SKM-1 treated with dmso at 0.1 percent for 144 hours (cell line): ENCODE measurements around the gene ADNP2.
"Not testable (repeated sequence)": the region's sequence is repeated elsewhere in the genome, so short reads cannot be mapped to it uniquely, and the experiment has no call there.

ENCODE experiments used
- DNase-seq: peaks from one replicate; lab custom pipeline; 2025; ENCODE audit not compliant: unreplicated experiment; lab: John Stamatoyannopoulos, UW

Gene ADNP2

DNA sequence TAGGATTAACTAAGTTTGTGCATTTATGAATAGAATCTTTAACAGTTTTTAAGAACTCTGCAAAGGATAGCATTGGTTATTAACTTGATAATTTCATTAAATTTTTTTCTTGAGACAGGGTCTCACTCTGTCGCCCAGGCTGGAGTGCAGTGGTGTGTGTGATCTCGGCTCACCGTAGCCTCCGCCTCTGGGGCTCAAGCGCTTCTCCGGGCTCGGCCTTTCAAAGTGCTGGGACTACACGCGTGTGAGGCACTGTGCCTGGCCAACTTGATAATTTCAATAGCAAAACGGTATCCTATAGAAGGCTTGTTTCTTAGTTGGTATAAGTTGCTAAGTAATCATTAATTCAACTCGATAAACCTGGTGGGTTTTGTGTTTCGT is 38.0 kb downstream of the ADNP2 start:
- DNase-seq, result no peak

DNA sequence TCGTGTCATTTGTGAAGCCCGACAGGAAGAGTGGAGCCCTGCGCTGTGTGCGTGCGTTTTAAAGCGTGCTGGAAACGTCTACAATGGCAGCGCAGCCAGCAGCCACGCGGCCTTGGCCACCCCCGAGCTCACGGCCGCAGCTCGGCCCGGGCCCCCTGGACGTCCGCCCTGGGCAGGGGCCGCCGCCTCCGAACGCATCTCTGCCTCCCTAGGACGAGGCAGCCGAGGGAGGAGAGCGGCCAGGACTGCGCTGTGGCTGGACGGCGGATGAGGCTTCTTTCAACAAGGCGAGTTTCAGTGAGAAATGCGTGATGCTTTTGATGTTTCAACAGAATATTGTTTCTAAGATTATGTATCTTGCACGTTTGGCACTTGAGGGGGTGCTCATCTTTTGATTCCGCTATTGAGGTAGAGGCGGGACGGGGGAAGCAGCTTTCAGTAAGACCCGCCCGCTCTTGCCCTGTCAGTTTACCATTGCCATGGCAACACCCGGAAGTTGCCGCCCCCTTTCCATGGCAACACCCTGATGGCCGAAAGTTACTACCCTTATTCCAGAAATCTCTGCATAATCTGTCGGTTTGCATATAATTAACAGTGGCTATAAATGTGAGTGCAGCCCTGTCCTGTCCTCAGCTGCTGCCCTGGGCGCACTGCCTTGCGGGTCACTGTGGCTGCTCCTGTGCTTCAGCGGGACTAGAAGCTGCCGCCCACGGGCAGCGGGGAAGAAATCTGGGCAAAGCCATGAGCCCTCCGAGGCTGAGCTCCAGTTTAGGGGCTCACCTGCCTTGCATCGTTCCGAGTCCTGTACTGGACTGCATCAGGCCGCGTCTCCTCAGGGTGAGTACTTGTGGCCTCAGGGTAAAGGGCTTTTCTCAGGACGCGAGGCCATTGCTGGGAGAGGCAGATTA is 38.6 kb downstream of the ADNP2 start:
- DNase-seq, result peak; percentile 43

DNA sequence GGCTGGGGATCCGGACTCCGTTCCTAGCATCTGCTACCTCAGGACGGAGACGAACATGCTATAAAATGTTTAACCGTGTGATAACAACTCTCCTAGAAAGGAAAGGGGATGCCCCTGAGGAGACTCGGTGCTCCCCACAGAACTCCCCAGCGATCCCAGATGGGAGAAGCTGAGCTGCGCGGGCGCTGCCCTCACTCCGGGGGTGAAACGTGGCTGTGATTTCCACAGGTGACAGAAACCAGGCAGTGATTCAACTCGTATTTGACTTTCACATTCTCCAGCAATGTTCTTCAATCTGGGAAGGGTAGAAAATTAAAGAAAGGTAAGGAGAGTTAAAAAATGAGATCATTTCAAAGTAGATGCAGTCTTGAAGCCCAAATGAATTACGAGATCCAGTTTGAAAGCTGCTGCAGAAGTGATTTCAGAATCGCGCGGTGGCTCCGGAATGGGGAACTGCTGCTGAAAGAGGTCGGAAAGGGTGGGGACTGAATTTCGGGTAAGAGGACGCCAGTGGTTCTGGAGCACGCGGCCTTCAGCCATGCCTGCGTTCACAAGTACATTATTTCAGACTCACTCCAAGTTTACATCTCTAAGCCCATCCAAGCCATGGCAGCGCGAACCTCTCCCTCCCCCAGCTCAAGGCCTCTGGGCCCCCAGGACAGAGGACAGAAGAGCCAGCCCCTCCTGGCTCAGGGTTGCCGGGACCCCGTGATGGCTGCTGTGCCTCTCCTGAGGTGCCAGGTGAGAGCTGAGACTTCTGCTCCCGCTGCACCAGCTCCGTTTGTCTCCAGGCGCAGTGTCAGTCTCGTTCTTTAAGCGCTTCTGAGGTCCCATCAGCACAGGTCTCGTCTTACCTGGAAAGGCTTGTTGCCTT is 39.5 kb downstream of the ADNP2 start:
- DNase-seq, result peak; percentile 53

DNA sequence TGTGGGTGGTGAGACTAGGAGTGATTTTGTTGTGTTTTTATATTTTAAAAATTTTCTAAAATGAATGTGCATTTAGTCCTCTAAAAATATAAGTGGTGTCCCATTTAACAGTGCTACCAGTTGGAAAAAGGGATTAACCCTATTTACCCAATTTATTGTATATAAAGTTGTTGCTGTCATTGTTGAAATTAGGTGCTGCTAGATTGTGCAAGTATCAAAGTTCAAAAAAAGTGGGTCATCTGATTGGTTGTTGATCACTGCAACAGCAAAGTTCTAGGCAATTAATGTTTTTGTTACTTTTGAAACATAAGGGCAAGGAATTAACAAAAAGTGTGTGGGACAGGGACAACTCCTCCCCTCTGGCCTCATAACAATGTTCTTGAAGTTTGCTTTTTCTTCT is 40.6 kb downstream of the ADNP2 start:
- DNase-seq, result no peak

DNA sequence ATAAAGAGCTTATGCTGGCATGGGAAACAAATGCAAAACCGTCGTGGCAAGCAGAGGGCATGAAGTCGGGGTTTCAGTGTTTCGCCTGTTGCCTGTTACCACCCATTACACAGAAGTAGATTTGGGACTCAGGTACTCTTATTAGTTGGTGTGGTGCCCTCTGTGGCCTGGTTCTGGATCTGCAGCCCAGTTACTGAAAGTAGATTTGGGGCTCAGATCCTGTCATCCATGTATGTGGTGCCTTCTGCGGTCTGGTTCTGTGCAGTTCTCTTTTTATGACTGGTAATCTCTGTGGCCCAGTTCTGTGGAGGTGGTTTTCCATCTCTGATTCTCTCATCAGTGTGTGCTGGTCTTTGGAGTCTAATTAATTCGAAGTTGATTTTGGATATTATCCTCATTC is 45.2 kb downstream of the ADNP2 start:
- DNase-seq, result peak; percentile 21

DNA sequence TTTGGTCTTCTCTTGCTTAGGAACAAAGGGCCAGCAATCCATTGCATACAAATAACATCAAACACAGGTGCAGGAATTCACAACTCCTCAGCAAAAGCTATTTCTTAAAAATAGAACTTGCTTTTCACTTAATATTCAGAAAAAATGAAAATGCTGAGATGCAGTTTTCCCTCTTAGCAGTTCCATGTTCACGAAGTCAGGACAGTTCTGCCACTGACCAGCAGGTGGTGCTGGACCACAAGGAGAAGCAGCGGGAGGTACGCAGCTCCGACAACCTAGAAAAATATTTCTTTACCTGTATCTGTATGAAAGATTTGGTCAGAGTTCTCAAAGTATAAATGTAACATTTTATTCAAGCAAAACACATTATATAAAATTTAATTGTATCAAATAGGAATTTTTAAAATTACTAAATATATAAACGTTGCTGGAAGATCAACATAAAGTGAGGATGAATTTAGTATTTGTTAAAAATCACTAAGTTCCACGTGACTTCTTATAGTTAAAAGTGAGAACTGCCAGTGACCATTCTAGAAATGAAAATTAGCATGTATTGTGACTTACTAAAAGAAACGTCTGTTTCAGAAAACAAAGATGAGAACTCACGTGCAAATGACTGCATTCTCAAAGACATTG is 48.8 kb downstream of the ADNP2 start:
- DNase-seq, result peak; percentile 30

DNA sequence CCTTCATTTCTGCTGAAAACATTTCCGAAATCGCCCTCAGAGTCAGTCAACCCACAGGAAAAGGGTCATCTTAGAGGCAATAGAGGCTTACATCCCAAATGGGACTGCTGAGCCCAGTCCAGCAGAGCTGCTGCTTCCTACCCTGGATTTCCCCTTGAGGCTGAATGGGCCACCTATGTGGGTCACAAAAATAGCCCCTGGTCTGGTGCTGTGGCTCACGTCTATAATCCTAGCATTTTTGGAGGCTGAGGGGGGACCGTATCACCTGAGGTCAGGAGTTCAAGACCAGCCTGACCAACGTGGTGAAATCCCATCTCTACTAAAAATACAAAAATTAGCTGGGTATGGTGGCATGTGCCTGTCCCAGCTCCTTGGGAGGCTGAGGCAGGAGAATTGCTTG is 49.3 kb downstream of the ADNP2 start:
- no peak for DNase-seq

DNA sequence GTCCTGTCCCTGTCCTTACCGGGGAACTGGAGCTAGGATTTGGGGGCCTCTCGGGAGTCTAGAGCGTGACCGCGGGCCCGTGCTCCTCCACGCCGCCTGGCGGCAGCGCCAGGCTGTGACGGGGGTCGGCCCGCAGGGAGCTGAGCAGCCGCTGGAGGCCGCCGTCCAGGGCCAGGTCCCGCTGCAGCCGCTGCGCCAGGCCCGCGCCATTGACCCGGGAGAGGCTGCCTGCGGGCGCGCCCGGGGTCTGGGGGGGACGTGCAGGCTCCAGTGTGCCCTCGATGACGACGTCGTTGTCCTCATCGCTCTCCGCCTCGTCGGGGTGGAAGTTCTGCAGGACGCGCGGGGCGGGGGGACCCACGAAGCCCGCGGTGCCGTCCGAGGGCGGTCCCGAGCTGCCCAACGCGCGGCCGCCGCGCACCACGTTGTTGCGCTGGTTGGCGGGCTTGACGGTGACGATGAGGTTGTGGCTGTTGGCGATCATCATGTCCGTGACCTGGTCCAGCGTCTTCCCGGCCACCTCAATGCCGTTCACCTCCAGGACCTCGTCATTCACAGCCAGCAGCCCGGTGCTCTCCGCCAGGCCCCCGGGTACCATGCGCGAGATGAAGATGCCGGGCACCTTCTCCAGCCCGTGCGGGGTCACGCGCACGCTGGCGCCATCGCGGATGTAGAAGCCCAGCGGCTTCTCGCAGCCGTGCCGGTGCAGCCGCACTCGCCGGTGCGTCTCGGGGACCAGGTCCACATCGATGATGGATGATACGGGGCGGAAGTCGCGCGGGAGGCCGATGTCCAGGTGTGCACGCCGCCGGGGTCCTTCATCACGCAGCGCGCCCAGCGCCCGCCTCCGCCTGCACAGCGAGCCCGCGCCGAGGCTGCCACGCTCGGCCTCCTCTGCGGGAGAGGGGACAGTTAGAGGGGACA is 50.9 kb downstream of the ADNP2 start:
- no peak for DNase-seq

DNA sequence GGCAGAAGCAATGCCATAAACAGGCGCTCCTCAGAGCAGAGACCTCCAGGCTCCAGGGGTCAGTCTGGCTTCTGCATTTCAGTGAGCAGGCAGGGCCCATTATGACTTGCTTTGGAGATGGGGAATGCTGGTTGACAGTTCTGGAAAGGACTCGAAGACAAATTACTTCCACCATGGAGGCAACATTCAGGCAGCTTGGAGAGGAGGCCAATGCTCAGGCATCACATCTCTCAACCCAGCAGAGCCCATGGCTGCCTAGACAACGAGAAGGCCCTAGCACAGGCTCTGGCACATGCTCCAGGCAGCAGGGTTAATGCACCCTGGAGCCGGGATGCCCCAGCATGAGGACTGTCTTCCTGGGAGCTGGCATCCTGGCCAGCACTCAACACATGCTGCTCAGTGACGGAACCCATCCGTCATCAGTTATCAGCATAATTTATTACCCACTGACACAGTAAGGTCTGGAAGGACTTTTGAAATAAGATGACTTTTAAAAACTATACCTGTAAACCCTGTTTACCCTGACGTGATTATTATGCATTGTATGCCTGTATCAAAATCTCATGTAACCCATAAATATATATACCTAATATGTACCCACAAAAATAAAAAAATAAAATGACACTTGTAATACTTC is 52.8 kb downstream of the ADNP2 start:
- DNase-seq, result no peak

DNA sequence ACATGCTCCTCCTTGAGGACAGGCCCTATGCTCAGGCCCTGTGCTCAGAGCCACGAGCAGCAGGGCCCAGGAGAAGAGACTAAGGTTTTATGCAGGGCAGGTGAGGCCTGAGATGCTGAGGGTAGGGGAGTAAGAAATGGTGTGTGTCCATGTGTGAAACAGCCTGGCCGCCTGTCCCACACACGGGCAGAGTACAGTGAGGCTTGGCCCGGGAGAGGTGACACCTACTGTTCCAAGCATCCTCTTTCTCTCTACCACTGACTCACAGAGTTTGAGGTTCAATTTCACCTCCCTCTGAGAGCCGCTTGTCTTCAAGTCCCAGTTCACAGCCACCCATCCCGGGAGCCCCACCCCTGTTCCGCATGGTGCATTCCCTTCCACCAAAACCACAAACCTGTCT is 54.1 kb downstream of the ADNP2 start:
- no peak for DNase-seq

DNA sequence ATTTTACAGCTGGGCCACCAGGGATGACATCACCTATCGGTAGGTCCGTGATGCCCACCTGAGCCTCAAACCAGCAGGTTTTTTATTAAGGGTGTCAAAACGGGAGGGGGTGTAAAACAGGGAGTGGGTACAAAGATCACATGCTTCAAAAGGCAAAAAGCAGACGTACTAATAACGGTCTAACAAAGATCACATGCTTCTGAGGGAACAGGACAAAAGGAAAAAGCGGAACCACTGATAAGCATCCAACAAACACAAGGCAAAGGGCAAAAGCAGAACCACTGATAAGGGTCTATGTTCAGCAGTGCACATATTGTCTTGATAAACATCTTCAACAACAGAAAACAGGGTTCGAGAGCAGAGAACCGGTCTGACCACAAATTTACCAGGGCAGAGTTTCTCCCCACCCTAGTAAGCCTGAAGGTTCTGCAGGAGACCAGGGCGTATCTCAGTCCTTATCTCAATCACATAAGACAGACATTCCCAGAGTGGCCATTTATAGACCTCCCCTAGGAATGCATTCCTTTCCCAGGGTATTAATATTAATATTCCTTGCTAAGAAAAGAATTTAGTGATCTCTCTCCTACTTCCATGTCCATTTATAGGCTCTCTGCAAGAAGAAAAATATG is 55.8 kb downstream of the ADNP2 start:
- DNase-seq, result not testable (repeated sequence)

DNA sequence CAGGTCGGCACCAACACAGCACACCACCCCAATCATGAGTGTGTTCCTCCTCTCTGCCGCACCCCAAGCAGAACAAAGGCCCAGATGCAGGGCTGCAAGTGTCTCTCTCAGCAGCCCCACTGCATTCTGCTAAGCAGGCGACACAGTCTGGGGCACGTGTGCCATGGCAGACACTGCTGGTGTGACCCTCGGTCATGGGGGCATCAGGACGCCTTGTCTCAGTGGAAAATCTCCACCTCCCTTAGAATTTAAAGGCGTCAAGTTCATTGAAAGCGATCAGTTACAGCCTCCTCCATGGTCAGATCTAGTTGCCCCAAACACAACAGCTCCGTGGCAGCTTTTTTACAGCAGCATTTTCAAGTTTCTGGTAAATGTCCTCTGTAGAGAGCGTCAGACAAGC is 57.2 kb downstream of the ADNP2 start:
- DNase-seq, result no peak

DNA sequence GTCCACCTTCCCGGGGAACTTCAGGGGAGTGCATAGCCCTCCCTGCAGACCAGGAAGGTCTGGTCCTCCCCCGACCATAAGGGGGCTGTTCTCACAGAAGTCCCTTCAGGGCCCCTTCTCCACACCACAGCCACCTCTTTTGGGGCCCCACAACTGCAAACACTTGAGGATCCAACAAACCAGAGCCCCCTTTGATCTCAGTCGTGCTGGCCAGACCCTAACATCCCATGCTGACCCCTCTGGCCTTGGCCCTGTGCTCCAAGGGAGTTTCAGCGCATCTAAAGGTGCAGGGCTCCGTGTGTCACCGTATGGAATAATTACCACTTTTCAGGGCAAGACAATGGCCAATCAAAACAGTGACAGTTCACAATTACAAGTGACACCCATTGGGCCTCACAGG is 57.7 kb downstream of the ADNP2 start:
- no peak for DNase-seq

DNA sequence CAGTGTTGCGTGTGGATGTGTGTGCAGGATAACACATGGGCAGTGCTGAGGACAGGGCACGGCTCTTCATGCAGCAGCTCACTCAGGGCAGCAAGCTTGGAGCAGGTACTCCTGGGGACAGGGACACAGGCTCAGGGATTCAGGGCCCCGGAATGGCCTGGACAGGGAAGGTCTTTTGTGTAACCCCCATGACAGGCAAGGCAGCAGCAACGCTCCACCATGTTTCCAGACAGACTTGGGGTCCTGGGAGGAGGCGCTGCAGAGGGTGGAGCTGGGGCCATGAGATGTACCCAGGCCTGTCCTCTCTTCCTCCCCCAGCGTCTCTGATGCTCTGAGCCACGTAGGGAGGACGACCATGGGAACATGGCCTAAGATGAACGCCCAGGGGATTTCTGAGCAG is 58.3 kb downstream of the ADNP2 start:
- DNase-seq, result no peak

DNA sequence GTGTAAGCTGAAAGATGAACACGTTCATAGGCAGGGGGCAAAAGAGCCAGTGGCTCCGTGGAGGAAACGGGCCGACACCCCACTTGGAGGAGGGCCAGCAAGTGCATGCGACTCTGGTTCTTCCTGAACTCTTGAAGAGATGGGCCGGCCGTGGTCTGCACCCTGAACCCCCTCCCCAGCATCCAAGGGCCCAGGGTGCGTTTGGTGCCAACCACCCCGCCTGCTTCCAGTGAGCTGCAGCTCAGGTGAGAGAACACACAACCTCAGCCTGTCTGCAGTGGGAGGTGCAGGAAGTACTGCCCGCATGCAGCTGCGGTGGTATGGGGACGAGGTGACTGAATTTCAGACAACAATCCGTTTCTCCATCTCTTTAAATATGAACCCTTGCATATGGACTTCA is 58.9 kb downstream of the ADNP2 start:
- no peak for DNase-seq

DNA sequence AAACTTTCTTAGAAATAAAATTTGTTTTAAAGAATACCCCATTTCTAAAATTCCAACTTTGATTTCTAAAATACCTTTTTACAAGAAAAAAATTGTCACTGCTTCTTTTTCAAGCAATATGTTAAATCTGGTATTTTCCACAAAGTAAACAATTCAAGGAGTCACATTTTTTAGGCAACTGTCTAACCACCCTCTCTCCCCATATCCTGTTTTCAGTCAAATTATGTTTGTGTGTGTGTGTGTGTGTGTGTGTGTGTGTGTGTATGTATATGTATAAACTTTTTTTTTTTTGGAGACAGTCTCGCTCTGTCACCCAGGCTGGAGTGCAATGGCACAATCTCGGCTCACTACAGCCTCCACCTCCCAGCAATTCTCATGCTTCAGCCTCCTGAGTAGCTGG is 59.3 kb downstream of the ADNP2 start:
- no peak for DNase-seq

DNA sequence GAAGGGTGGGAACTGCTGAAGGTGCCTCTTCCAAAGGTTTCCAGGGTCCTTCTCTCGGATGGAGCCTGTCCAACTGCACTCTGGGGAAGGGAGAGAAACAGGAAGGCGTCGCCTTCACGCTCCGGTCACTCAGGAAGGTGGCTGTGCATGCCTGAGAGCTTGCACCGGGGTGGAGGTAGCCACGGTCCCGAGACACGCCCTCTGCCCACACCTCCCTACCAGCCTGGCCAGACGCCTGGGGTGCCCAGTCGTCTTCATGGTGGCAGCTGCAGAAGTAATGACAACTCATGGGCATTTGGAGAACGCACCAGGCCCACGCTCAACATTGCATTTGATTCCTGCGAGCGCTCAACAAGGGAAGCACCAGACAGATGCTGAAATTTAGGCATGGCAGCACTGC is 59.9 kb downstream of the ADNP2 start:
- no peak for DNase-seq

DNA sequence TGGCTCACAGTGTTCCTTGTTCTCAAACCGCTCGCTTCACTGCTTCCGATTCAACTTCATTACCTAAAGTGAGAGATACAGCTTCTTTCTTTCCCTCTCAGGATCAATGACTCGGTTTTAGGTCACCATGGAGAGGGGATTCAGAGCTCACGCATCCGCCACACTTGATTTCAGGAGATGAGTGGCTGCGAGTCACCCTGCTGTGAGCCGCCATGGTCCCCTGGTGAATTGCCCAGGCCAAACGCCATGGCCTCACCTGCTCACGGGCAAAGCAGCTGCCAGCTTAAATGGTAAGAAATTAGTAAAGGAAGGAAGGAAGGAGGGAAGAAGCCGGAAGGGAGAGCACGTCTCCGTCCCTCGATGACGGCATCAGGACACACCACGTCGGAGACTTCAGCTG is 60.5 kb downstream of the ADNP2 start:
- DNase-seq, result no peak

DNA sequence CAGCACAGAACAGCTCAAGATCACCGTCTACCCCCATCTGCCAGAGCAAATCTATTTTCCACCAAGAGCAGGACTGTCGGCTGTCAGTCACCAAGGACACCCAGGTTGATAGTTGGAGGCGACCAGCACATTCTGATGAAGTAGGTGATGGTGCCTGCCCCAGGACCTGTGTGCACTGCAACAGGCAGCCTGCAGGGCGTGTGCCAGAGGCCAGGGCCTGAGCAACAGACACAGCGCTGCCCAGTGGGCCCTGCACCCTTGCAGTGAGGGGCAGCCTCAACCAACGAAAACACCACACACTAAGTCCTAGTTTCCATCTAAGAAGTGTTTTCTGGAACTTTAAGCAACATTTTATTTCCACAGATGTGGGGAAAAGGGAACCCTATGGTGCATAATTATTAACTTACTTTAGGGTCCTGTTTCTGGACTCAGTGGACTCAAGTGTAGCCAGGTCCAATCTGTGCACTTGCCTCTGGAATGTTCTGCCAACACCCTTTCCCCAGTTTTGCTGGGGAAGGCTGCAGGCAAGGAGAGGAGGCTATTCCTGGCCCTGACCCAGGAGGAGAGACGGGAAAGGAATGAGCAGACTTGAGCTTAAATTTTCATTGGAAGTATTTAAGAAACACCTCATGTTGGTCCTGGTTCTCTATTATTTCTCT is 61.5 kb downstream of the ADNP2 start:
- DNase-seq, result no peak
